GM21526 (cell line): Measurements from ENCODE around the gene GCH1.
"Not testable (repeated sequence)": the region's sequence is repeated elsewhere in the genome, so short reads cannot be mapped to it uniquely, and the experiment has no call there.

Experiments
- ATAC-seq: cut with Tn5 transposase; IDR thresholded peaks from one replicate; pipeline ENCODE4 v1.9.1; 2021; ENCODE audit warnings: moderate library complexity; ENCODE audit not compliant: unreplicated experiment, low FRiP score

Gene GCH1

DNA sequence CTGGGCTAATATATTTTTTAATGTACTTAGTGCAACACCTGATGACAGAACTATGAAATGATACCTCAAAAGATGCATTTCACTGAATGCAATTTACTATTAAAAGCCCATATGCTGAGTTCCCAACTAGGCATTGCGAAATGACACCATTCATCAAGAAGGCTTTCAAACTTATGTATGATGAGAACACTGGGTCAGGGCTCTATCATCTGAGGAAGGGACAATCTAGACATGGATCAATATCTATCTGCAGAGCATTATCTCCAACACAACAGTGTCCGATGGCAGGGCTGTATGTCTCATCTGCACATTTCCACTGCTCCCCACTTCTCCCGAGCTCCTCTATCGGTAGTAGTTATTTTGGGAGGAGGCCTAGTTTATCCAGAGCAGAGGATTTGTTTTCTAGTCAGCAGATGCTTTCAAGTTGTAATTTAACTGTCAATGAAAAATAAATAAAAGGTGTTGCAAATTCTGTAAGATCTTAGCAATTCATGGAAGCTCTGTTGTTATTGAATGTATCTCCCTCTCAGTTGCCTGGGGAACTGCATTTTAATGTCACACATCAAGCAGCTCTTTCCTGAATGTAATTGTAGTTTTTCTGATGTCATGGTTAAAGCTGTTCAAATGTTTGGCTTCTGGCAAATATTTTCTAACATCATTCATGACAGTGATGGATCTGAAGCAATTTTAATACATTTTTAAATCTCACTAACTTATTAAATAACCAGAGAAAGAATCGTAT, 7.4 kb upstream of the GCH1 start:
- no peak for ATAC-seq

DNA sequence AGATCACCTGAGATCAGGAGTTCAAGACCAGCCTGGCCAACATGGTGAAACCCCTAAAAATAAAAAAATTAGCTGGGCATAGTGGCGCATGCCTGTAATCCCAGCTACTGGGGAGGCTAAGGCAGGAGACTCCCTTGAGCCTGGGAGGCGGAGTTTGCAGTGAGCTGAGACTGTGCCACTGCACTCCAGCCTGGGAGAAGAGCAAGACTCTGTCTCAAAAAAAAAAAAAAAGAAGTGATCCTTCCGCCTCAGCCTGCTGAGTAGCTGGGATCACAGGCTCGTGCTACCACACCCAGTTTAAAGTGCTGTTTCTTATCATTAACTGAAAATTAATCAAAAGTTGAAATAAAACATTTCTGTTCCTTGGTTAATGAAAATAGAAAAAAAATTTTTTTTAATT, 6.3 kb upstream of the GCH1 start:
- ATAC-seq, result not testable (repeated sequence)

DNA sequence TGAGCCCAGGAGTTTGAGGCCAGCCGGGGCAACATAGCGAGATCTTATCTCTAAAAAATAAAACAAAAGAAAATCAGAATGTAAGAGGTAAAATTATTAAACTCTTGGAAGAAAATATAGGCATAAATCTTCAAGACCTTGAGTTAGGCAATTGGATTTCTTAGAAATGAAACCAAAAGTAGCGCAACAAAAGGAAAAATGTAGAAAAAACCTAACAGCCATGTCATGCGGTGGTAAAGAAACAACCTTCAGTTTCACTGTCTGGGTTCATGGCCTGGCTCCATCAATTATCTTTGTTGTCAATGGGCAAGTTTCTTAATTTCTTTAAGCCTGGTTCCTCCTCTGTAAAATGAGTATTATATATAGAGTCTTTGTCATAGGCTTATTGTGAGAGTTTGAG, 5.6 kb upstream of the GCH1 start:
- ATAC-seq, result no peak

DNA sequence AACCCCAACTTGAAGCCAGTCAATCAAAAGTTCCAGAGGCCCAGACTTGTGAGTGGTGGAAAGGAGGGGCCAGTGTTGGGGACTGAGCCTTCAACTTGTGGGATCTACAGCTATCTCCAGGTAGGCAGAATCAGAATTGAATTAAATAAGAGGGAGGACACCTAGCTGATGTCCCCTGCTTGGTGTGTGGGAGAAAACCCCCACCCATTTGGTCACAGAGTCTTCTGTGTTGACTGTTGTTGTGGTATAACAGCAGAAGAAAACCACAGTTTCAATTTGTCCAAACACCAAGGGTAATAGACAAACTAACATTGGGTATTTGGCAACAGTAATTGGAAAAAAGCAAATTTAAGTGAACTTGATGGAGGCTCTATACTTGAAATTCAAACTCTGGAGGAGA, 3.4 kb upstream of the GCH1 start:
- no peak for ATAC-seq

DNA sequence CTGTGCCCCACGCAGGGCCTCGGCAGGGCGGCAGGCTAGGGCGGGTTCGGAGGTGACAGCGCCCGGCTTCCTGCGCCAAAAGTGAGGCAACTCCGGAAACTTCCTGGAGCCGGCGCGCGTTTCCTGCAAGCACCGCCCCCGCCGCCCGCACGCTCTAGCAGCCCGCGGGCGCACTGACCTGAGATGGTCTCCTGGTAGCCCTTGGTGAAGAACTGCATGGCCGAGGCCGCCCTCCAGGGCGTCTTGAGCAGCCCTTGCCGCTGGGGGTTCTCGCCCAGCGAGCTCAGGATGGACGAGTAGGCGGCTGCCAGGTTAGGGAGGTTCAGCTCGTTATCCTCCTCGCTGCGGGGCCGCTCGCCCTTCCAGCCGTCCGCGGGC, 494 bp downstream of the GCH1 start:
- ATAC-seq, result peak; percentile 44

DNA sequence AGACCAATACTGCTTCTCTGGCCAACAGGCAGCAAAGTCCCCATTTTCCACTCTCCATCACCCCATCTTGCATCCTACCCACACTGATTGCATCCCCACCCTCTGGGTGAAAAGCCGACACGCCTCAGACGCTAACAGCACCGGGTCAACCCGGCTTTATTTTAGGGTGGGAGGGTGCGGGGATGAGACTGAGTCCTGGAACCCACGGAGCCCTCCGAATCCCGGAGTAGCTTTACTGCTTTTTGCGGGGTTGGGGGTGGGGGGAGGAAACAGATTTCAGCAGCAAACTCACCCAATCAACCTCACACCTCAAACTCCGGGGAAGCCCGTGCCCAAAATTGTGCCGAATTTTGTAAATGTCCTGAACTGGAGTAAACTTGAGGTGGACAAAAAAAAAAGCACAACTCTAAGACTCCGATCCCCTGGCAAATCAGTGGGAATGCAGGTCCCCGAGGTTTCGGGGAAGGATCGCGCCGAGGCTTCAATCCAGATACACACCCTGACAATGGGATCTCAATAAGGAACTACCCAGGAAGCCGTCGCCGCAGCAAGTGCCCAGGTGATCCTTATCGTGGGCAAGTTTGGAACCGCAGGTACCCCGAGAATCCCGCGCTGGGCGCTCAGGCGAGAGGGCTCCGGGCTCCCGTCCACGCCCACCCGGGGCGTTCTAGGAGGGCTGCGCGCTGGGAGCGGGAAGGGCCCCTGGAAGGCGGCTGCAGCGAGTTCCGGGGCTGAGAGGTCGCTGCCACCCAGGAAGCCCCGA, 1.1 kb downstream of the GCH1 start:
- ATAC-seq, result no peak

DNA sequence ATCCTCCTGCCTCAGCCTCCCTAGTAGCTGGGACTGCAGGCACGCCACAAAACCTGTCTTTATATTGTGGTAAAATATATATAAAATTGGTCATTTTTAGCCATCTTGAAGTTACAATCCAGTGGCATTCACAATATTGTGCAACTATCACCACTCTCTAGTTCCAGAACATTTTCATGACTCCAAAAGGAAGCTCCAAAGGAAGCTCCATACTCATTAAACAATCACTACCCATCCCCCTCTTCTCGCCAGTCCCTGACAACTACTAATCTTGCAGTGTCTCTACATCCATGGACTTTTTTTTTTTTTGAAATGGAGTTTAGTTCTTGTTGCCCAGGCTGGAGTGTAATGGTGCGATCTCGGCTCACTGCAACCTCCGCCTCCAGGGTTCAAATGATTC, 3.1 kb downstream of the GCH1 start:
- ATAC-seq, result no peak

DNA sequence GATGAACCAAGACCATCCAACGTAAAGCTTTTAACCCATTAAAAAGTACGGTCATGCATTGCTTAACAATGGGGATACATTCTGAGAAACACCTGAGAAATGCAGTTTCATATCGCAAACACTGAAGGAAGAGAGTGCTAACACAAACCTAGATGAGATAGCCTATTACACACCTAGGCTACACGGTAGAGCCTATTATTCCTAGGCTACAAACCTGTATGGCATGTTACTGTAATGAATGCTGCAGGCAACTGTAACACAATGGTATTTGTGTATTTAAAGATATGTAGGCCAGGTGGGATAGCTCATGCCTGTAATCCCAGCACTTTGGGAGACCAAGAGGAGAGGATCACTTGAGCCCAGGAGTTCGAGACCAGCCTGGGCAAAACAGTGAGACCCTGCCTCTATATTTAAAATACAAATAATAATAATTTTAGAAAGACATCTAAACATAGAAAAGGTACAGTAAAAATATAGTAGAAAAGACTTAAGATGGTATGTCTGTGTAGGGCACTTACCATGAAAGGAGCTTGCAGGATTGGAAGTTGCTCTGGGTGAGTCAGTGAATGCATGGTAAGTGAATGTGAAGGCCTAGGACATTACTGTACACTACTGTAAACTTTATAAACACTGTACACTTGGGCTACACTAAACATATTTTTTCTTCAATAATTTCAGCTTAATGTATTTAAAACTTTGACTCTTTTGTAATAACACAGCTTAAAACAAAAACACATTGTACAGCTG, 4.6 kb downstream of the GCH1 start:
- not testable (repeated sequence) for ATAC-seq

DNA sequence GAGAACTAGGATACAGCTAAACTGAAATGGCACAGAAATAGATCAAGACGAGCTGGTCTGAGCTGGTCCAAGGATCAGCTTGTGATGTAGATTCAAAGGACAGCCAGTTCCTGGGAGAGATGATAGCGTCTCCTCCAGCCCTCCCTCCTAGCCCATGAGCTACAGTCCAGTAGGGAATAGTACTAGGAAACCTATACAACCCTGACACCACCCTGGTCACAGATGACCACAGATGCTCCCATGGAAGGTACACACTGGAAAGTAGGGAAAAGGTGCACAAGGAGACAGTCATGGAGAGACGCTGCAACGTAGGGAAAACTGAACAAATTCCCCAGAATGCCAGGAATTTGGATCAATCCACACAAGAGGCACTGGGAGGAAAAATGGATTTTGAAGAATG, 6.9 kb downstream of the GCH1 start:
- ATAC-seq, result no peak

DNA sequence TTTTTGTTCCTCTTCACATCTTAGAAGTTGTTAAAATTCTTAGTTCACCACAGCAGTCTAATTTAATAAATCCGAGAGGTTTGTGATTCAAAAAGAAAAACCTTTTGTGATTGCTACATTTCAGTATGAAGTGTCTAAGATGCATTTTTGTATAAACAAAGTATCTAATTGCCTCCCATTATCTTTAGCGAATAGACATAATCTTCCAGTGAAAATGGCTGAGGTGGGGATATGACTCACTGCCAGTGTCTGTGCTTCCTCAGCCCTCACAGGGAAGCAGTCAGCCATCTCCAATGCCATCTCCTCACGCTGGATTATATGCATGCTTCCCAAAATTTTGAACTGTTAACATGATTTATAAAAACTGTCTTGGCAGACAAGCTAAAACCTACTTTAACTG, 7.6 kb downstream of the GCH1 start:
- ATAC-seq, result no peak

DNA sequence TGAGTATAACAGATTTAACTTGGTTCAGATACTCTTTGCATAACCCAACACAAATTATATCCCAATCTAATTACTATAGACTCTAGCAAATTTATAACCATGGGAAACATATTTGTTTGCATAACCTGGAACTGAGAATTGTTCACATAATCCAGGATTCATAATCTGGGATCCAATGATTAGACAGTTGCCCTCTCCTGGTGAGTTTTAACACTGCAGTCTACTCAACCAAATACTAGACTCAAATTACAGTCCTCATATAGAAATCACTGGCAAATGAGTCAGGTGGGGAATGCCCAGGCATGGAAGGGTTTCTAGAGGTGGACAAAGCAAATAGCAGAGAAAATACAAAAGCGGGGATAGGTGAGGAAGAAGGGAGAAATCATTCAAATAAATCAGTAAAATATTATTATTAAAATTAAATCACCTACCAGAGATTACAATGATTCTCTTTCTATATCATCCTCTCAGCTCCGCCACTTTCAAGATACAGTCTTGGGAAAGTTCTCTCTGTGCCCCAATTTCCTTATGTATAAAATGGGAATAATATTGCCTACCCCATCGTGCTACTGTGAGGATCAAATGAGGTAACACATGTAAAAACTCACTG, 9.4 kb downstream of the GCH1 start:
- ATAC-seq, result no peak

DNA sequence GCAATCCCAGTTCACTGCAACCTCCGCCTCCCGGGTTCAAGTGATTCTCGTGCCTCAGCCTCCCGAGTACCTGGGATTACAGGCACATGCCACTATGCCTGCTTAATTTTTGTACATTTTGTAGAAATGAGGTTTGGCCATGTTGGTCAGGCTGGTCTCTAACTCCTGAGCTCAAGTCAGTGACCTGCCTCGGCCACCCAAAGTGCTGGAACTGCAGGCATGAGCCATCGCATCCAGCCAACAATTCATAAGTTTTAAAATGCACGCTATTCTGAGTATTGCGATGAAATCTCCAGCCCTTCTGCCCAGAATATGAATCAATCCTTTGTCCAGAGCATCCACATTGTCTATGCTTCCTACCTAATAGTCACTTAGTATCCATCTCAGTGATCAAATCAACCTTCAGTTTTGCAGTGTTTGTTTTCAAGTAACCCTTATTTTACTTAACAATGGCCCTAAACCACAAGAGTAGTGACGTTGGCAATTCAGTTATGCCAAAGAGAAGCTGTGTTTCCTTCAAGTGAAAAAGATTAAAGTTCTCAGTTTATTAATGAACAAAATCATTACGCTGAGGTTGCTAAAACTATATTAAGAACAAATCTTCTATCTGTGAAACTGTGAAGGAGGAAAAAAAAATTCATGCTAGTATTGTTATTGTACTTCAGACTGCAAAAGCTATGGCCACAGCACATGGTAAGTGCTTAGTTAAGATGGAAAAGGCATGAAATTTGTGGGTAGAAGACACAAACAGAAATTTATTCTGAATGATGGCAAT, 11.0 kb downstream of the GCH1 start:
- no peak for ATAC-seq

DNA sequence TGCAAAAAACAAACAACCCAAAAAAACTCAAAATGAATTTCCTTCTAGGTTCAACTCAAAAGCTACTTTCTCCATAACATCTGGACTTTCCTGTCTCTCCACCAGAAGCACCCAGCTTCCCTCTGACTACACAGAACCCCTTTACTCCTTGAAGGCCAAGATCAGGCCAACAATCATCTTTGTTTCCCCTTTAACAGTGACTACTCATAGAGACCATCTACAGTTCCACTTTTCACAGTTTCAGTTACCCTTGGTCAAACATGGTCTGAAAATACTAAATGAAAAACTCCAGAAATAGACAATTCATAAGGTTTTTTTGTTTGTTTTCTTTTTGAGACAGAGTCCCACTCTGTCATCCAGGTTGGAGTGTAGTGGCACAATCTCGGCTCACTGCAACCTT, 11.8 kb downstream of the GCH1 start:
- ATAC-seq, result peak; percentile 86

DNA sequence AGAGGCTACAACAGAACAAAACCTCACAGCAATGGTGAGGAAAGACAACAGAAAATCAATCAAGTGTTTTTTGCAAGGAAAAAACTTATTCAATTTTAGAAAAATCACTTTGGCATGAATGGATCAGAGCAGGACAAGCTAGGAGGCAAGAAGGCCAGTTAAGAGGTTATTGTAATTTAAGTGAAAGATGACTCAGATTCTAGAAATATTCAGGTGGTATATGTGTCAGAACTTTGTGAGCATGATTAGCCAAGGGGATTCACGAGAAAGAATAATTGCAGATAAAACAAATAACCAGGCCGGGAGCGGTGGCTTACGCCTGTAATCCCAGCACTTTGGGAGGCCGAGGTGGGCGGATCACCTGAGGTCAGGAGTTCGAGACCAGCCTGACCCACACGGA, 12.7 kb downstream of the GCH1 start:
- no peak for ATAC-seq

DNA sequence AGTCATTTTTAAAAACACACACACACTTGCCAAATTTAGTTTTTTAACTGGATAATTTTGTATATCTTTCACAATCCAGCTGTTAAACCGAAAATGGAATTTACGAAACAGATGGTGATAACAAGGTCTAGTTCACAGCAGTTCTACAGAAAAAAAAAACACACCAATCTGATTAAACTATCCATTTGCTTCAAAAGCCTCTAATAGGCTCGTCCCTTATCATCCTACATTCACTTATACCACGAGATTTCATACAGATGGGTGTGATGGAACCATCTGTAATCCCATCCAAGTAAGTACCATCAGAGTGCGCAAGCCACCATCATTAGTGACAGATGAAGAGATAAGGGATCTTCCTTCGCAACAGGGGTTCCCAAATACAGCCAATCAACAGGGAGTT, 20.1 kb downstream of the GCH1 start:
- no peak for ATAC-seq

DNA sequence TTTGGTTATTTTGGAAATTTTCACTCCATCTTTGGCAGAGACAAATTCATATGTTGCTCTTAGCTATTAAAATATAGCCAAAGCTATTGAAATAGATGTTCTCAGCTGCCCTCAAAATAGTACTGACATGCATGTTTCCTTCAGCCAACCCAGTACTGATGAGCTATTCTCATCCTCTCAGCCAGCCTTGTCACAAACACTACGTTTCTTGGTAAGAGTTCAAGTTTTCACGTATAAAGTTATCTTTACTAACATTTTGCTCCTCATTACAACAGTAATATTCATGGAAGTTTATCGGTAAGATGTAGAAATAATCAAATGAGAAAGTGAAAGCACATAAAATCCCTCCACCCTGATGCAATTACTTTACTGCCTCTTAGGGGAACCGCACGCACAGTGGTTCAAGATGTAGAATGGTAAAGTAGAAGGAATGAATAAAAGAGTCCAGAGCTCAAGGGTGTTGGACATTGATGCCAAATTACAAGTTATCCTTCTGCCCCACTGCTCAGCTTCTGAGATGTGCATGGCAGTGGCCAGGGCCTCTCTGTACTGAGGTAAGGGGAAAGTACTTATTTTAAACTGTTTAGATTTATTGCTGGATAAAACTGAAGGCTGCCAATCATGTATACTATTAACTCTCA, 20.7 kb downstream of the GCH1 start:
- no peak for ATAC-seq

DNA sequence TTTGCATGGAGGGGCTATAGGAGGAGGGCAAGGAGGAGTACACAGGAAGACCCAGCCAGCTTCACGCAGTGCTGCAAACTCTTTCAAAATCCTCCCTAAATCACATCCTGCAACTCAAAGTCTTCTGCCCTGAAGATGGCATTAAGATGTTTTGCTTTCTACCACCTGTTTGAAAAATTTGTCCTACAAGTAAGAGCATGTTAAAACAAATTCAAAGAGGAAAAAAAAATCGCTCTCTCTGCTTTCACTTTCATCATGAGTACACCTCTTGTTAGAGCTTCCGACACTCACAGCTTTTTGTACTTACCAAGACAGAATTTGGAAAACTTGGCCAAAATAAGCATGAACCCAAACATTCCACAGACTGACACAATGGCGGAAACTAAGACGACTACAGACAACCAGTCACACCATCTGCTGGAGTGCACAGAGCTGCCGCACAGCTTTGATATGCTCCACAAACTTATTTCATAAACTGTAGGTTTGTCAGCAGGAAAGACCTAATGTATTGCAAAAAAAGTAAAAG, 21.3 kb downstream of the GCH1 start:
- ATAC-seq, result no peak

DNA sequence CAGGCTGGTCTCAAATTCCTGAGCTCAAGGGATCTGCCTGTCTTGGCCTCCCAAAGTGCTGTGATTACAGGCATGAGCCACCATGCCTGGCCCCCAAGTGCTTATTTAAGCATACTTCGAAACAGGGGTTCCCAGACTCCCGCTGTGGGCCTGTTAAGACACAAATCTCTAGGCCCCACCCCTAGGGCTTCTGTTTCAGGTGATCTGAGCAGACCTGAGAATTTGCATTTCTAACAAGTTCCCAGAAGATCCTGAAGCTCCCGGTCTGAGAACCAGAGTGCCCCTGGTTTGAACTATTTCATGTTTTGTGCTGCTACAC, 25.0 kb downstream of the GCH1 start:
- no peak for ATAC-seq

DNA sequence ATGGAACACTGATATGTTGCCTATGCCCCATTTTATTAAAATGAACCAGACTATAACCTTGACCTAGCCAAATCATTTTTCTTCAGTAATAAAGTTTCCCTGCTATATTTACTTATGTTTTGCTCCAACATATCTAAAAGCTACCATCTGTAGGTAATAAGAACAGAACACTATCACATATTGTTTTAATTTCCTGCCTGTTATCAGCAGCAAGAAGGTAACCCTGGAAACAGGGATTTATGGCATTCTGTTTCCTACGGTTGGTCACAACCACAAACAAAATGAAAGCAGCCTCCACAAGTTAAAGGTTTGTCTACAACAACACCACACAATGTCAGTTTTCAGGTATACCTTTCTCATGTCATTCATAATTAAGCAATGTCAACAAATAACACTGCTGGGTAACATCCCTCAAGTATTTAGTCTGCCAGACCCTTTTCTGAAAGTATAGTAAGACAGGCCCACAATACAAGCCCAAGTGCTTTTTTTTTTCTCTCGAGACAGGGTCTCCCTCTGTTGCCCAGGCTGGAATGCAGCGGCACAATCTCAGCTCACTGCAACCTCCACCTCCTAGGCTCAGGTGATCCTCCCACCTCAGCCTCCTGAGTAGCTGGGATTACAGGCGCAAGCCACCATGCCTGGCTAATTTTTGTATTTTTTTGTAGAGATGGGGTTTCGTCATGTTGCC, 25.5 kb downstream of the GCH1 start:
- no peak for ATAC-seq
